Measurements from ENCODE around the gene RUNX2. TPM values are rescaled to one million over a fixed set of nuclear protein-coding genes. Genes with fewer than 3 reads are reported as not detected.

The RUNX2 gene
- total RNA-seq, 1 experiment from 2014 or later = 7.0 TPM

DNA sequence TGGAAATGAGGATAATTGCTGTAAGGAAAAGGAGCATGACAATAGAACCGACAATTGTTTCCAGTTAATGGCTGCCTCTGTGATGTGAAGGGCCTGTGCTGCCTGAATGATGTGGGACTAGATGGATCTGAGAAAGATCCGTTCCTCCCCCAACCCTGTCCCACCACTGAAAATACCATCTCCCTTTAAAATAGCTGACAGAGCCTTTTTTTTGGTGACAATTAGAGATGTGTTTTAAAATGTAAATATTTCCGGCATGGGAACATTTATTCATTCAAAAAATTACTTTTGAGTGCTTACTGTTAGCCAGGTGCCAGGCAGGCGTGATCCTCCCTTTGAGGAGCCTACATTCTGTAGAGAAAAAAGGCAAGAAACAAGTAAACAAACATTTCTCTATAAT, 122.0 kb downstream of the RUNX2 start:
- Histone ChIP-seq H3K27ac (ENCODE audit: low read length) (peak overlapping the region; percentile 64; the same call in 1 of the 2 replicates), H3K9me3 (ENCODE audit: control insufficient read depth, insufficient read depth, low read depth, low read length) (no peaks in the 10 kb centered on the region), H3K4me3 (ENCODE audit: low read depth in 2 of 2, low read length in 2 of 2) (no peak overlapping the region), H3K27me3 (ENCODE audit: control insufficient read depth, insufficient read depth, low read length) (no peaks in the 10 kb centered on the region), H3K4me1 (ENCODE audit: control insufficient read depth, insufficient read depth, low read length) (peaks cover 60% of the 10 kb centered on the region), H3K36me3 (ENCODE audit: control insufficient read depth, insufficient read depth, low read length) (no peaks in the 10 kb centered on the region)
- intact Hi-C loops (cut with micrococcal nuclease; ENCODE audit: unreplicated experiment) (no loop called here), in situ Hi-C loops (cut with HindIII; ENCODE audit: low pct_unique_long_range_greater_than_20kb, low sequenced_read_pairs) (no loop called here)
- CTCF ChIA-PET = no interaction called here
- ATAC-seq (no peak), DNase-seq (ENCODE audit: low read depth, low spot score) (no peak)
- no TSS peak for BruUV-seq (replicated peaks)
- POLR2A ChIA-PET = no interaction called here
- TF ChIP-seq TCF7L2 (IDR thresholded peaks at IDR 0.05; ENCODE audit: low read depth, low read length) = no peak
- TF ChIP-seq SIN3A (IDR thresholded peaks at IDR 0.05; ENCODE audit: borderline replicate concordance, insufficient read depth, low read depth, low read length) = no peak
- TF ChIP-seq, protein P1, sequence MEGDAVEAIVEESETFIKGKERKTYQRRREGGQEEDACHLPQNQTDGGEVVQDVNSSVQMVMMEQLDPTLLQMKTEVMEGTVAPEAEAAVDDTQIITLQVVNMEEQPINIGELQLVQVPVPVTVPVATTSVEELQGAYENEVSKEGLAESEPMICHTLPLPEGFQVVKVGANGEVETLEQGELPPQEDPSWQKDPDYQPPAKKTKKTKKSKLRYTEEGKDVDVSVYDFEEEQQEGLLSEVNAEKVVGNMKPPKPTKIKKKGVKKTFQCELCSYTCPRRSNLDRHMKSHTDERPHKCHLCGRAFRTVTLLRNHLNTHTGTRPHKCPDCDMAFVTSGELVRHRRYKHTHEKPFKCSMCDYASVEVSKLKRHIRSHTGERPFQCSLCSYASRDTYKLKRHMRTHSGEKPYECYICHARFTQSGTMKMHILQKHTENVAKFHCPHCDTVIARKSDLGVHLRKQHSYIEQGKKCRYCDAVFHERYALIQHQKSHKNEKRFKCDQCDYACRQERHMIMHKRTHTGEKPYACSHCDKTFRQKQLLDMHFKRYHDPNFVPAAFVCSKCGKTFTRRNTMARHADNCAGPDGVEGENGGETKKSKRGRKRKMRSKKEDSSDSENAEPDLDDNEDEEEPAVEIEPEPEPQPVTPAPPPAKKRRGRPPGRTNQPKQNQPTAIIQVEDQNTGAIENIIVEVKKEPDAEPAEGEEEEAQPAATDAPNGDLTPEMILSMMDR (IDR thresholded peaks at IDR 0.05) = no peak
- TF ChIP-seq POLR2AphosphoS5 (IDR thresholded peaks at IDR 0.05; ENCODE audit: low read depth, low read length) = no peak
- TF ChIP-seq, protein P2, sequence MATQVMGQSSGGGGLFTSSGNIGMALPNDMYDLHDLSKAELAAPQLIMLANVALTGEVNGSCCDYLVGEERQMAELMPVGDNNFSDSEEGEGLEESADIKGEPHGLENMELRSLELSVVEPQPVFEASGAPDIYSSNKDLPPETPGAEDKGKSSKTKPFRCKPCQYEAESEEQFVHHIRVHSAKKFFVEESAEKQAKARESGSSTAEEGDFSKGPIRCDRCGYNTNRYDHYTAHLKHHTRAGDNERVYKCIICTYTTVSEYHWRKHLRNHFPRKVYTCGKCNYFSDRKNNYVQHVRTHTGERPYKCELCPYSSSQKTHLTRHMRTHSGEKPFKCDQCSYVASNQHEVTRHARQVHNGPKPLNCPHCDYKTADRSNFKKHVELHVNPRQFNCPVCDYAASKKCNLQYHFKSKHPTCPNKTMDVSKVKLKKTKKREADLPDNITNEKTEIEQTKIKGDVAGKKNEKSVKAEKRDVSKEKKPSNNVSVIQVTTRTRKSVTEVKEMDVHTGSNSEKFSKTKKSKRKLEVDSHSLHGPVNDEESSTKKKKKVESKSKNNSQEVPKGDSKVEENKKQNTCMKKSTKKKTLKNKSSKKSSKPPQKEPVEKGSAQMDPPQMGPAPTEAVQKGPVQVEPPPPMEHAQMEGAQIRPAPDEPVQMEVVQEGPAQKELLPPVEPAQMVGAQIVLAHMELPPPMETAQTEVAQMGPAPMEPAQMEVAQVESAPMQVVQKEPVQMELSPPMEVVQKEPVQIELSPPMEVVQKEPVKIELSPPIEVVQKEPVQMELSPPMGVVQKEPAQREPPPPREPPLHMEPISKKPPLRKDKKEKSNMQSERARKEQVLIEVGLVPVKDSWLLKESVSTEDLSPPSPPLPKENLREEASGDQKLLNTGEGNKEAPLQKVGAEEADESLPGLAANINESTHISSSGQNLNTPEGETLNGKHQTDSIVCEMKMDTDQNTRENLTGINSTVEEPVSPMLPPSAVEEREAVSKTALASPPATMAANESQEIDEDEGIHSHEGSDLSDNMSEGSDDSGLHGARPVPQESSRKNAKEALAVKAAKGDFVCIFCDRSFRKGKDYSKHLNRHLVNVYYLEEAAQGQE (IDR thresholded peaks at IDR 0.05; ENCODE audit: insufficient read depth in 1 of 2, low read depth in 2 of 2, low read length in 1 of 2) = no peak

DNA sequence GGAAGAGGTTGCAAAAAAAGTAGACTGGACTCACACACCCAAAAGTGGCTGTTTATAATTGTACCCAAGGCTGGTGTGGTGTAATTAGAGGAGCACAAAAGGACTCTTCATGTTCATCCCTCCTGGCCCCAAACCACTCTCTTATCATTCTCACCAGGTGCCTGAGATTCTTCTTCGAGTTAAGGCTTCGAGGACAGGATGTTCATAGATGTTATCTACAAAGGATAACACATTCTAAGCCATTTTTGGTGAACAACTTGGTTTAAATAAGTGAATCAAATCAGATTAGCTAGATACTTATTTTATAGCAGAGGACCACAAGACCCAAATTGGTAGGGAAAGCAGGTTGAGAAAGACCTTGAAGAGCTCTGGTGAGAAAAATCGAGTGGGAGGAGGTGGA, 122.7 kb downstream of the RUNX2 start:
- Histone ChIP-seq H3K4me3 (ENCODE audit: low read depth in 2 of 2, low read length in 2 of 2) (no peak overlapping the region), H3K27ac (ENCODE audit: low read length) (peak overlapping the region; percentile 64; the same call in 1 of the 2 replicates), H3K27me3 (ENCODE audit: control insufficient read depth, insufficient read depth, low read length) (no peaks in the 10 kb centered on the region), H3K36me3 (ENCODE audit: control insufficient read depth, insufficient read depth, low read length) (no peaks in the 10 kb centered on the region), H3K9me3 (ENCODE audit: control insufficient read depth, insufficient read depth, low read depth, low read length) (no peaks in the 10 kb centered on the region), H3K4me1 (ENCODE audit: control insufficient read depth, insufficient read depth, low read length) (peaks cover 58% of the 10 kb centered on the region)
- BruUV-seq (replicated peaks) = no TSS peak
- intact Hi-C loops (cut with micrococcal nuclease; ENCODE audit: unreplicated experiment) (no loop called here), in situ Hi-C loops (cut with HindIII; ENCODE audit: low pct_unique_long_range_greater_than_20kb, low sequenced_read_pairs) (no loop called here)
- DNase-seq (ENCODE audit: low read depth, low spot score) (no peak), ATAC-seq (no peak)
- ChIA-PET POLR2A (no interaction called here), CTCF (no interaction called here)
- TF ChIP-seq, protein P2 (IDR thresholded peaks at IDR 0.05; ENCODE audit: insufficient read depth in 1 of 2, low read depth in 2 of 2, low read length in 1 of 2) = no peak
- TF ChIP-seq SIN3A (IDR thresholded peaks at IDR 0.05; ENCODE audit: borderline replicate concordance, insufficient read depth, low read depth, low read length) (no peak), POLR2AphosphoS5 (IDR thresholded peaks at IDR 0.05; ENCODE audit: low read depth, low read length) (no peak), TCF7L2 (IDR thresholded peaks at IDR 0.05; ENCODE audit: low read depth, low read length) (no peak)
- TF ChIP-seq, protein P1 (IDR thresholded peaks at IDR 0.05) = no peak
